Ascending aorta (tissue), 2 donors: Measurements from ENCODE around the gene GUCY2D. TPM values are rescaled to one million over a fixed set of nuclear protein-coding genes. Genes with fewer than 3 reads are reported as not detected.

Experiments
- DNase-seq, 2 donors: peaks; one replicate each; pipeline ENCODE4 v3.0.0-alpha.2; 2019; ENCODE audit warnings: low spot score in 2 of 2
- H3K27ac ChIP-seq, 2 donors: fragments of 200-600 bp; sonication (generic); one replicate each; pipeline ENCODE4 v1.5.1; 2016 to 2017; ENCODE audit warnings: mild to moderate bottlenecking in 1 of 2
- H3K27me3 ChIP-seq: fragments of 200-600 bp; sonication (generic); one replicate; pipeline ENCODE4 v1.5.1; 2017
- H3K36me3 ChIP-seq, 2 donors: fragments of 200-600 bp; sonication (generic); one replicate each; pipeline ENCODE4 v1.5.1; 2016
- H3K4me1 ChIP-seq, 2 donors: fragments of 200-600 bp; sonication (generic); one replicate each; pipeline ENCODE4 v1.5.1; 2016 to 2017; ENCODE audit warnings: mild to moderate bottlenecking in 1 of 2
- H3K4me3 ChIP-seq, 2 donors: fragments of 200-600 bp; sonication (generic); one replicate each; pipeline ENCODE4 v1.5.1; 2016 to 2017; ENCODE audit warnings: mild to moderate bottlenecking in 1 of 2
- H3K9me3 ChIP-seq, 2 donors: fragments of 200-600 bp; sonication (generic); one replicate each; pipeline ENCODE4 v1.5.1; 2016
- CTCF ChIP-seq, 3 experiments: fragments of 200-600 bp in 2 of 3; fragments of 450-650 bp in 1 of 3; sonication (generic) in 2 of 3; IDR thresholded peaks; one replicate each; pipeline ENCODE4 v1.5.1; 2016 to 2019; ENCODE audit warnings: antibody characterized with exemption in 3 of 3, mild to moderate bottlenecking in 1 of 3, moderate library complexity in 1 of 3
- intact Hi-C: fragments of 100-400 bp; cut with DNase I; formaldehyde crosslinking; loops from one replicate; pipeline ENCODE4 v1.15.1; 2023
- total RNA-seq: library from RNA; depleted of rRNA; stranded (reverse); fragments of >200 nt; gene quantifications from one replicate; pipeline ENCODE4 v1.1.0, GENCODE V29; 2016

Gene GUCY2D
- total RNA-seq, 1 donor from 2014 or later, result not detected

GRCh38 chr17:8039611-8040168, 37.3 kb downstream of the GUCY2D start:
- H3K27me3 ChIP-seq, result peaks cover 10% of the 10 kb centered on the region
- H3K9me3 ChIP-seq, result no peaks in the 10 kb centered on the region
- DNase-seq, result peak in 1 of 2 donors; percentile 56
- H3K27ac ChIP-seq, result no peak overlapping the region
- H3K4me1 ChIP-seq, result no peaks in the 10 kb centered on the region
- TF ChIP-seq CTCF (IDR thresholded peaks at IDR 0.05), result no peak
- H3K4me3 ChIP-seq, result peak overlapping the region; percentile 5 to 48
- H3K36me3 ChIP-seq, result no peaks in the 10 kb centered on the region
- intact Hi-C loops, result no loop called here

- intact Hi-C loops, result no loop called here
- no peak for DNase-seq
- Histone ChIP-seq H3K27ac (peak overlapping the region in 1 of 2 donors; percentile 15), H3K4me3 (no peak overlapping the region), H3K36me3 (no peaks in the 10 kb centered on the region), H3K27me3 (peaks cover 10% of the 10 kb centered on the region), H3K4me1 (no peaks in the 10 kb centered on the region), H3K9me3 (no peaks in the 10 kb centered on the region)
- TF ChIP-seq CTCF (IDR thresholded peaks at IDR 0.05), result peak in 2 of 3 experiments; percentile 27 to 38
Measured at GRCh38 chr17:8041249-8041928, 39.0 kb downstream of the GUCY2D start.

GRCh38 chr17:8041979-8042378, 39.6 kb downstream of the GUCY2D start:
- H3K36me3 ChIP-seq, result no peaks in the 10 kb centered on the region
- intact Hi-C loops, result no loop called here
- no peak overlapping the region for H3K4me3 ChIP-seq
- no peaks in the 10 kb centered on the region for H3K9me3 ChIP-seq
- no peak for TF ChIP-seq CTCF (IDR thresholded peaks at IDR 0.05)
- no peaks in the 10 kb centered on the region for H3K4me1 ChIP-seq
- H3K27me3 ChIP-seq, result peaks cover 10% of the 10 kb centered on the region
- no peak for DNase-seq
- H3K27ac ChIP-seq, result no peak overlapping the region

GRCh38 chr17:8044819-8045810, 42.7 kb downstream of the GUCY2D start:
- TF ChIP-seq CTCF (IDR thresholded peaks at IDR 0.05), result no peak
- peak in 1 of 2 donors; percentile 35 for DNase-seq
- intact Hi-C loops, result no loop called here
- Histone ChIP-seq H3K27me3 (no peaks in the 10 kb centered on the region), H3K4me1 (no peaks in the 10 kb centered on the region), H3K27ac (no peak overlapping the region), H3K9me3 (no peaks in the 10 kb centered on the region), H3K4me3 (no peak overlapping the region), H3K36me3 (no peaks in the 10 kb centered on the region)

- TF ChIP-seq CTCF (IDR thresholded peaks at IDR 0.05), result no peak
- DNase-seq, result peak in 1 of 2 donors; percentile 54
- Histone ChIP-seq H3K27ac (no peak overlapping the region), H3K4me3 (no peak overlapping the region), H3K36me3 (no peaks in the 10 kb centered on the region), H3K4me1 (no peaks in the 10 kb centered on the region), H3K27me3 (no peaks in the 10 kb centered on the region), H3K9me3 (no peaks in the 10 kb centered on the region)
- intact Hi-C loops, result no loop called here
Measured at GRCh38 chr17:8046306-8046928, 44.0 kb downstream of the GUCY2D start.
